H7 (cell line): Measurements from ENCODE around the gene CEP164. TPM values are rescaled to one million over a fixed set of nuclear protein-coding genes. Genes with fewer than 3 reads are reported as not detected.

Experiments used
- total RNA-seq: library from RNA; depleted of rRNA; stranded (reverse); fragments of >200 nt; shearing (Covaris generic); gene quantifications from 2 replicates; pipeline ENCODE4 v1.2.3, GENCODE V29; 2014; rRNA removed

Gene CEP164
- total RNA-seq, 1 experiment from 2014 or later: 12.8 TPM

Other genes starting within 250 kb of the CEP164 start
- gene SIK3, start 229.4 kb upstream of the CEP164 start, total RNA-seq: 14.4 and 17.5 TPM in 2 replicates
- gene PAFAH1B2, start 183.6 kb upstream of the CEP164 start, total RNA-seq: 138 and 159 TPM in 2 replicates
- 10.3 and 14.7 TPM in 2 replicates for gene SIDT2, start 149.1 kb upstream of the CEP164 start, total RNA-seq
- gene TAGLN, start 128.5 kb upstream of the CEP164 start, total RNA-seq: 188 and 343 TPM in 2 replicates
- gene PCSK7, start 95.8 kb upstream of the CEP164 start, total RNA-seq: 28.4 and 29.3 TPM in 2 replicates
- 10.1 and 14.9 TPM in 2 replicates for gene RNF214, start 95.2 kb upstream of the CEP164 start, total RNA-seq
- gene BACE1-AS, start 36.5 kb upstream of the CEP164 start, total RNA-seq: 5.1 and 9.1 TPM in 2 replicates
- gene BACE1, start 11.6 kb upstream of the CEP164 start, total RNA-seq: 7.4 and 12.4 TPM in 2 replicates